GM10847 (cell line): ENCODE results near the gene FRYL.

Source experiments
- POLR2A ChIP-seq: IDR thresholded peaks from 2 replicates; pipeline ENCODE4 v1.6.1; 2011; ENCODE audit not compliant: insufficient read length; ENCODE audit errors: extremely low read depth

FRYL gene

GRCh38 chr4:48790561-48790960 is 10.5 kb upstream of the FRYL start:
- TF ChIP-seq POLR2A = no peak

GRCh38 chr4:48787056-48787455 is 7.0 kb upstream of the FRYL start:
- TF ChIP-seq POLR2A = no peak

- TF ChIP-seq POLR2A = no peak
These were observed 6.5 kb upstream of the FRYL start for GRCh38 chr4:48786549-48786948.

- TF ChIP-seq POLR2A = no peak
These were observed 5.2 kb upstream of the FRYL start for GRCh38 chr4:48785302-48785701.

GRCh38 chr4:48781968-48782367 is 1.9 kb upstream of the FRYL start:
- no peak for TF ChIP-seq POLR2A

- TF ChIP-seq POLR2A = no peak
These were observed 761 bp upstream of the FRYL start for GRCh38 chr4:48780865-48781214.

- peak; percentile 24 for TF ChIP-seq POLR2A
These were observed 733 bp downstream of the FRYL start for GRCh38 chr4:48779095-48779997.

- TF ChIP-seq POLR2A = no peak
These were observed 1.5 kb downstream of the FRYL start for GRCh38 chr4:48778431-48779094.

- no peak for TF ChIP-seq POLR2A
These were observed 2.3 kb downstream of the FRYL start for GRCh38 chr4:48777739-48778138.

GRCh38 chr4:48774760-48775710 is 5.0 kb downstream of the FRYL start:
- TF ChIP-seq POLR2A = no peak

GRCh38 chr4:48772556-48772955 is 7.5 kb downstream of the FRYL start:
- no peak for TF ChIP-seq POLR2A

GRCh38 chr4:48767055-48767929 is 12.8 kb downstream of the FRYL start:
- TF ChIP-seq POLR2A = no peak

- TF ChIP-seq POLR2A = no peak
These were observed 13.8 kb downstream of the FRYL start for GRCh38 chr4:48766131-48766792.

GRCh38 chr4:48762408-48762807 is 17.7 kb downstream of the FRYL start:
- no peak for TF ChIP-seq POLR2A
